Measurements from ENCODE around the gene RPRD2.

The RPRD2 gene

DNA sequence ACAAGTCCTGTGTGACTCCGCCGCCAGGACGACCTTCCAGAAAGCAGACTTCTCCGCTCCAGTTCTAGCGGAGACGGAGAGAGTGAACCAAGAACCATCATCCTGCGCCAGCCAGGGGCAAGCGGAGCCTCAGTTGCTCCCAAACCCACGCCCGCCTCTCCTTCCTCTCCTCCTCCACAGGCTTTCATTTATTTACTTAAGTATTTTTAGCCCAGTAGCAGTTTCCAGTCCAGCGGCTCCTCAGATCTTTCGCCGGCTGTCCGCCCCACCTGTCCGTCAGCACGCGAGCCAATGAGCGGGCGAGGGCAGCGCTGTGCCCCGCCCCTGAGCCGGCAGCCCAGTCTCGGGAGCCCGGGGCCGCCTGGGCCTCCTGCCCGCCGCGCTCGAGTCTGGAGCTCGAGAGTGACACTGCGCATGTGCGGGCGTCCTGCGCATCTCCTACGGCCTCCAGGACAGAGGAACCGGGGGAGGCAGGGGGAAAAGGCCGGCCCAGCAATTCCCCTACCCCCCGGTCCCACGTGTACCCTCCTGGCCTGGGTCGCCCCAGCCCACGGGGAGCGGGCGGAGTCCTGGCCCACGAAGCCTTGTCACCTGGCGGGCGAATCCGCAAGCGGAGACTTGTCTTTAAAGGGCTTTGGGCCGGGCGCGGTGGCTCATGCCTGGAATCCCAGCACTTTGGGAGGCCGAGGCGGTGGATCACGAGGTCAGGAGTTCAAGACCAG, 151.5 kb downstream of the RPRD2 start, which contains the start of gene FALEC:
TSS of gene FALEC (plus strand) at position 425 of the 722 bp plus-strand sequence.
- FAIRE-seq = no peak

DNA sequence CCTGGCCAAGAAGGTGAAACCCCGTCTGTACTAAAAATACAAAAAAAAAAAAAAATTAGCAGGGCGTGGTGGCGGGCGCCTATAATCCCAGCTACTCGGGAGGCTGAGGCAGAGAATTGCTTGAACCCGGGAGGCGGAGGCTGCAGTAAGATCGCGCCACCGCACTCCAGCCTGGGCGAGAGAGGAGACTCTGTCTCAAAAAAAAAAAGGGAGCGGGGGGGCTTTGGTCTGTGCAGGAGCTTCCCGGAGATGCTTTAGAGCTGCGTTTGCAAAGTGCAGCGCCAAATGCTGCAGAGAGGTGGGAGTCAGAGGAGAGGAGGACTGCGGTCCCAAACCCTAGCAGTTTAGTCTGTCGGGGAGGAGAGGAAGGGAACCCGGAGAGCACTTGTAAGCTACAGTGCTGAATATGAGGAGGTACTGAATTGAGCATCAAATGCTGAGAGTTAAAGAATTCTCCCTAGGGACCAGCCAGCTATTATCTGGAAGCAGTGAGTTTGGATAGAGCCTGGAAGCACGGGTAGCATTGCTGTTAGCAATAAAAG, 152.2 kb downstream of the RPRD2 start:
- FAIRE-seq = no peak

- FAIRE-seq = no peak
Measured at GRCh38 chr1:150516616-150517015, 152.7 kb downstream of the RPRD2 start.

DNA sequence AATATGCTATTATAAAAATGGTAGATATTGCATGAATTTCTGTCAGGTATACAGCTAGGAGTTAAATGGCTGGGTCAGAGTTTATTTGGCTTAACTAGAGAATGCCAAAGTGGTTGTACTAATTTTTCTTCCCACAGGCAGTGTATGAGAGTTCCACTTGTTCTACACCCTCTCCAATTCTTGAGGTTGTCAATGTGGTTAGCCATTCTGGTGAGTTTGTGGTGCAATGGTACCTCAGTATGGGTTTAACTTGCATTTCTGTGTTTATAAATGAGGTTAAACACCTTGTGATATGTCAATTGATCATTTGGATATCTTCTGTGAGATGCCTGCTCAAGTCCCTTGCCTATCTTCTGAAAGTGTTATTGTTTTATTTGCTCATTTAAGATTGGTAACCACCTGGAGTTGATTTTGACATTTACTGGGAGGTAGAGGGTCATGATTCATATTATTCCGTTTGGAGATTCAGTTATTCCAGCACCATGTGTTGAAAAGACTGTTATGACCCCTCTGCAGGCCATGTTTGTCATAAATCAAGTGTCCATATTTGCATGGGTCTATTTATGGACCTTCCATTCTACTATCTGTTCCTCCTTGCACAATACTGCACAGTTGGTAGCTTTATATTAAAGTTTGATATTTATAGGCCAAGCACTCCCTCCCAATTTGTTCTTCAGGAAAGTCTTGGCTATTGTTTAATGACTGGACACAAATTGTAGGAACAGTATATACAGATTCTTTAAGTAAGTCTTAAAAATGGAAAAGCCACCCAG, 157.4 kb downstream of the RPRD2 start:
- no peak for FAIRE-seq

DNA sequence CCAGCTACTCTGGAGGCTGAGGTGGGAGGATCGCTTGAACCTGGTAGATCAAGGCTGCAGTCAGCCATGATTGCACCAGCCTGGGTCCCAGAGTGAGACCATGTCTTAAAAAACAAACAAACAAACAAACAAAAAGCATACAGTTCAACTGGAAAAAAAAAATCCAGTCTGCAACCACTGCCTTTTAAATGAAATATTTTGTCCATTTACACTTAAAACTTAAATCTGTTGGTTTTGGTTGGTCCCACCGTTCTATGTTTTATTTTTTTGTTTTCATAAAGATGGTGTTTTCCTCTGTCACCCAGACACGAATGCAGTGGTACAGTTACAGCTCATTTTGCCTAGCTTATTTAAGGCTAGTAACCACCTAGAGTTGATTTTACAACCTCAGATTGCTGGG, 161.4 kb downstream of the RPRD2 start:
- FAIRE-seq = no peak

All from colon (tissue), 2 donors.